G401.6 (cell line): ENCODE measurements around the gene UXS1.
"Not testable (repeated sequence)": the region's sequence is repeated elsewhere in the genome, so short reads cannot be mapped to it uniquely, and the experiment has no call there.

Source experiments
- FAIRE-seq: peaks from 2 replicates; lab custom pipeline; 2012; peaks lifted over from hg19 to GRCh38; lab: Jason Lieb, UNC

The UXS1 gene

DNA sequence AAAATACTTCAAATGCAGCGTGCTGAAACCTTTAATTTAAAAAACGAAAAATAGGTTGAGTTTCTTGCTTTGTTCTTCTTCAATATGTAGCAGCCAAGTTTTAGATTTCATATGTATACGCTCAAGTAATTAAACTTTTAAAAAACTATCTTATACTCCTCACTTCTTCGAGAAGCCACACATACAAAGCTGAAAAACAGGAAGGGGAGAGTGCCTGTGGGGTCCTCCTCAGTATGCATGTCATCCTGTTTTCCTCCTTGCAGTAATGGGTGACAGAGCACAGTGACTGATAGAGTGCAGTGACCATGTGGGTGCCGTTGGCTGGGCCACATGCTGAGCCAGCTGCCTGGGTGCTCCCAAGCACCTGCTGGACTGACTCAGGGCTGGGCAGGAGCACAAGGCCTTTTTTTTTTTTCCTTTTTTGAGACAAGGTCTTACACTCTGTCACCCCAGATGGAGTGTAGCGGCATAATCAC, 33.3 kb downstream of the UXS1 start:
- no peak for FAIRE-seq

GRCh38 chr2:106159866-106160785, 34.0 kb downstream of the UXS1 start:
- no peak for FAIRE-seq

- no peak for FAIRE-seq
These were observed 35.2 kb downstream of the UXS1 start for GRCh38 chr2:106158871-106159270.

DNA sequence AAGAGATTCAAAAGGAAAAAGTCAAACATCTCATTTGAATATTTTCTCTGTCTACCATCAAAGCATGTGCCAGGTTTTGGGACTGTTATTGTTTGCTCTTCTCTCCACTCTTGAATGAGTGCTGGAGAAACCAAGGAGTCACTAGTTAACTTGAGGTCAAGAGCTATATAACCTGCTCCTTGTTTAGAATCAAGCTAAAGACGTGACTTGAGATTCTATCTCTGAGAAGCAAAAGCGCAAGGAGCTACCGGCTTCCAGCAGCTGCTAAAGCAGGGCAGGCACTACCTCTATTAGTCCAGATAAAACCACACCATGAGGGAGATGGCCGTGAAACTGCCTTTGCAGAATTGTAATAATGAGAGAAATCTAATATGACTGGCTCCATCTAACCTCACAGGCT, 36.0 kb downstream of the UXS1 start:
- FAIRE-seq: no peak

- FAIRE-seq: no peak
These were observed 36.7 kb downstream of the UXS1 start for GRCh38 chr2:106157416-106157815.

DNA sequence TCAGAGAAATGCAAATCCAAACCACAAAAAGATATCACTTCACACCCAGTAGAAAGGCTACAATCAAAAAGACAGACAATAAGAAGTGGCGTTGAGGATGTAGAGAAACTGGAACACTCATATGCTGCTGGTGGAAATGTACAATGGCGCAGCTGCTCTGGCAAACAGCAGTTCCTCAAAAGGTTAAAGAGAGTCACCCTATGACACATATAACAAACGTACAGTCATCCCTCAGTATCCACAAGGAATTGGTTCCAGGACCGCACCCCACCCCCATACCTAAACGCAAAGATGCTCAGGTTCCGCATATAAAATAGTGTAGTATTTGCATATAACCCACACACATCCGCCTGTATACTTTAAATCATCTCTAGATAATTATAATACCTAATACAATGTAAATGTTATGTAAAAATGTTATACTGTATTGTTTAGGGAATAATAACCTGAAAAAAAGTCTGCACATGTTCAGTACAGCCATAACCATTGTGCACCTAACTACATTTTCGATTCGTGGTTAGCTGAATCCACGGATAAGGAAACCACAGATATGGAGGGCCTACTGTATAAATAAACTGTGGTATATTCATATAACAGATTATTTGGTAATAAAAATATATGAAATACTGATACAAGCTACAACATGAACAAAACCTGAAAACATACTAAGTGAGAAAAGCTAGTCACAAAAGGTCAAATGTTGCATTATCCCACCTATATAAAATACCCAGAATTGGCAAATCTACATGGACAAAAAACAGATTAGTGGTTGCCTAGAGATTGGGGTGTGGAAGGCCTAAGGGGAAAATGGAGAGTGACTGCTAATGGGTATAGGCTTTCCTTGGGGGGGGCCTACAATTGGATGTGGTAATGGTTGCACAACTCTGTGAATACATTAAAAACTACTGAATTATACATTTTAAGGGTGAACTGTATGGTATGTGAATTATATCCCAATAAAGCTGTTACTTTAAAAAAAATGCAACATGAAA, 37.5 kb downstream of the UXS1 start:
- FAIRE-seq: no peak

DNA sequence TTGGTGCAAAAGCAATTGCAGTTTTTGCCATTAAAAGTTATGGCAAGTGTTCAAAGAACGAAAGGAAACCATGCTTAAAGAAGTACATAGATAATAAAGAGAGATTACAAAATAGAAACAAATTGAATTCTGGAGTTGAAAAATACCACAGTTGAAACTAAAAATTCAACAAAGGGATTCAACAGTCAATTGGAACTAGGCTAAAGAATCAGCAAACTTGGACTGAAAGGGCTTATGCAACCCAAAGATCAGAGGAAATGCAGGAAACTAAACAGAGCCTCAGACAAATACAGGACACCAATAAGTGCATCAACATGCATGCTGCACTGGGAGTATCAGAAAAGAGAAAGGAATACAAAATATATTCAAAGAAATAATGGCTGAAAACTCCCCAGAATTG, 40.3 kb downstream of the UXS1 start:
- no peak for FAIRE-seq

- no peak for FAIRE-seq
These were observed 46.4 kb downstream of the UXS1 start for GRCh38 chr2:106147665-106148064.

- FAIRE-seq: no peak
These were observed 46.9 kb downstream of the UXS1 start for GRCh38 chr2:106147159-106147558.

- FAIRE-seq: no peak
These were observed 49.3 kb downstream of the UXS1 start for GRCh38 chr2:106144621-106145331.

DNA sequence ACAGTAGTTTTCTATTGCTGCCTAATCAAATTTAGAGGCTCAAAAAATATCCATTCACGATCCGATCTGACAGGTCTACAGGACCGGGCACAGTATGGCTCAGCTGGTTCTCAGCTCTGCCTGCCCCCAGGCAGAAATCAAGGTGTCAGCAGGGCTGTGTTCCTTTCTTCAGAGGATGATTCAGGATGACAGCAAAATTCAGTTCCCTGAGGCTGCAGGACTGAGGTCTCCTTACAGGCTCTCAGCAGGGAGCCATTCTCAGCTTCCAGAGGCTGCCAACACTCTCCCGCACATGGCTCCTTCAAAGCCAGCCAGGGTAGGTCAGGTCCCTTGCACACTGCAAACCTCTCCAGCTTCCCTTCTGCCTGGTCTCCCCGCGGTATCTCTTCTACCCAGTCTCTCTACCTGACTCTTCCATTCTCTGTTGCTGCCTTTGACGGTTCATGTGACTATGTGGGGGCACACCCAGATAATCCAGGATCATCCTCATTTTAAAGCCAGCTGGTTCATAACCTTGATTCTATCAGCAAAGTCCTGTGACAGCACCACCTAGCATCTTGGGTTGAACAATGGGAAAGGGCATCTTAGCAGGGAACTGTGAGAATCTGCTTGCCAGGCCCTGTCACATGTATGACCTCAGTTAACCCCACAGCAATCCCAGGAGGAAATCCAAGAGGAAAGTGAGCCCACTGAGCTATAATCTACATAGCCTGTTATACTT, 50.4 kb downstream of the UXS1 start:
- no peak for FAIRE-seq

- no peak for FAIRE-seq
These were observed 51.4 kb downstream of the UXS1 start for GRCh38 chr2:106142683-106143082.

DNA sequence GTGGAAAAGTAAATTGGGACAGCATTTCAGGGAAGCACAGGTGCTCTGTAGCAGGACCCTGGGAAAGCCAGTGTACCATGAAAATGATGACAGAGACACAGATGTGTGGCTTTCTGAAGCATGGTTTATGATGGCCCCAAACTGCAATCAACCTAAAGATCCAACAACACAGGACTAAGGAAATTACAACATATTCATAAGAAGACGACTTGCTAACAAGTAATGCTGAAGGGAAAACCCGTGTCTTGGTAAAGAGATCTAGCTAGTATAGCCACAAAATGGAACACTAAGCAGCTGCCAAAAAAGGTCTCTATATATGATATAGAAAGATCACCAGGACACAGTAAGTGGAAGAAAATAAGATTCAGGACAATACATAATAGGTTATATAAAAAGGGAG, 53.2 kb downstream of the UXS1 start:
- FAIRE-seq: no peak

GRCh38 chr2:106140113-106140512, 54.0 kb downstream of the UXS1 start:
- FAIRE-seq: no peak

DNA sequence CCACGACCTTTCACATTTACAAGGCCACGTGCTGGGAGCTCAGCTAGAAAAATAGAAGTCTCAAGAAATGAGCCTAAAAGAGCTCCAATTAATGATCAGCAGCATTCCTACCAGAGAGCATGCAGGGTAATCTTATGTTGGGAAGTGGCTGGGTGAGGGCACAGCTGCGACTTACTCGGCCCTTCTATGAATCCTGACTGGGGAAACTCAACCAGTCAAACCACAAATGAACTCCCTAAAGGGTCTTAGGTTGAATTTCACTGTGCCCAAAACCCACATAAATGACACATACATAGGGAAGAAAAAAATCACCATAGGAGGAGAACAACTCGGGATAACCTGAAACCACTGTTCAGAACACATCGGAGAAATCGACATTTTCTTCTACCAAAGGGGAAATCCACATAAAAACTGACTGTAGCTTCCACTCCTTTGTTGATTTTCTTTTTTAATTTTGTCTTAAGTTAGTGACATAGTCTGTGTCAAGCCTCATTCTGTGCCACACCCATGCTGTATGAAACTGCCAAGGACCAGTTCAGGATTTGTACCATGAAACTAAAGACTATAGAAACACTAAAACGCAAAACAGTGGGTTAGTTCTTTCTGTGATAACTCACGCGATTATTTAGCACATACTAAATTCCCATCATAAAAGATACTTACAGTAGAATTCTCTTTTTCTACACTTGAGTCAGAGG, 54.7 kb downstream of the UXS1 start:
- no peak for FAIRE-seq

DNA sequence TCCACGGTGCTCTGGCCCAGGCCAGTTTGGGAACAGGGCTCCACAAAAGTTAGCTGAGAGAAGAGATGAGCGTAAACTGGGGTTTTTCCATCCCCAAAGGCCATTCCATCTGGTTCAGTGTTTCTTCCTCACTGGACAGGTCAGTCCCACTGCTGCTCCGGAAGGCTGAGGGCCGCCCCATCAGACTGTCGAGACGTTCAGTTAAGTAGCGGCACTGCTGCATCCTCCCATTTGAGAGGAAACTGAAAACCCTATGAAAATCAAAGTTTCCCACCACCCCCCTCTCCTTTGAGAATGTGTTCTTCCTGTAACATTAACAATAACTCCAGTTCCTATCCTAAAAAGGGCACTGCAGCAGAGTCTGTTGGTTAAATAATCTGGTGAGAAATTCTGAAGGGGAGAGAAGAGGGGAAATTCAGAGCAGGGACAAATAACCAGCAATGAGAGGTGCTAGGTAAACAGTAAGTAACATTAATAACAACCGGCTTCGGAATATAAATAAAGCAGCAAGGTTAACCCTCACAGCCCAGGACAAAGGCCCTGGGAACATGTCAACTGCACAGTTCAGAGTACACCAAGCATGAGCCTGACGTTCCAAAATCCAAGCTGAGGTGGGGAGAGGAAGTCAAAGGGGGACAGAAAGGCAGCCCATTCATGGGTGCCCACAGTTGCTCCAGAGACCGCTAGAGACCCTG, 55.4 kb downstream of the UXS1 start:
- no peak for FAIRE-seq

GRCh38 chr2:106137731-106138521, 56.2 kb downstream of the UXS1 start:
- FAIRE-seq: no peak

- not testable (repeated sequence) for FAIRE-seq
These were observed 62.9 kb downstream of the UXS1 start for GRCh38 chr2:106131192-106131591.

DNA sequence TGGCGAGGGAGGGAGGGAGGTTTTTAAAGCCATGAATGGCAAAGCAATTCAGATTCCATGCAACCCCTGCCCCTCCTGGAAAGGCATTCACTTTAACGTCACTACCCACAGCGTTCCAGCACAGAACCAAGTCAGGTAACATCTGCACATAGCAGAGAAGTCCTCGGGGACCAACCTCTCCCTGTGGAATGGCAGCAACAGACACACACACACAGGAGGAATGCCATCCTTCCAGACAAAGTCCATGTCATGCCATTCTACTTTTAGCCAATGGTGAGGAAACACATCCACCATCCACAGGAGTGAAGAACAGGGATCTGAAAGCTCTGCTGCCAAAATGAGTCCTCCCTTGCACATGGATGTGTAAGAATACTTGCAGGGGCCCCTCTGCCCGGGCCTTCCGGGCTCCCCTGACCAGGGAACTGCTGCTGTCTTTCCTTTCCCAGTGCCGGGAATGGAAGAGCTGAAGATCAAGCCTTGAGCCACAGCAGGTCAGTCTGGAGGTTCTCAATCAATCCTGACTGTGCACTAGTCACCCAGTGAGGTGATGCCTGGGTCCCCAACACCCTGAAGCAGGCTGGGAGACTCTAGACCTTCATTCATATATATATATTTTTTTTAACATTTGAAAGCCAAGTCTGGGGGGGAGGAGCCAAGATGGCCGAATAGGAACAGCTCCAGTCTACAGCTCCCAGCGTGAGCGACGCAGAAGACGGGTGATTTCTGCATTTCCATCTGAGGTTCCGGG, 63.7 kb downstream of the UXS1 start:
- no peak for FAIRE-seq
